Upper lobe of left lung (tissue), 6 donors: Measurements from ENCODE around the gene STKLD1. TPM values are rescaled to one million over a fixed set of nuclear protein-coding genes. Genes with fewer than 3 reads are reported as not detected.

ENCODE experiments used
- ATAC-seq, 2 donors: fragments of 200-7000 bp; cut with Tn5 transposase; one replicate each; pipeline ENCODE4 v1.9.1; 2022; ENCODE audit warnings: mild to moderate bottlenecking in 2 of 2, moderate library complexity in 2 of 2; ENCODE audit not compliant: low FRiP score in 2 of 2
- DNase-seq, 2 donors: peaks; one replicate each; pipeline ENCODE4 v3.0.0-alpha.2; 2019 to 2020
- H3K27ac ChIP-seq, 4 donors: fragments of 200-600 bp; sonication (generic); one replicate each; pipeline ENCODE4 v1.5.1; 2016 to 2019
- H3K27me3 ChIP-seq, 4 donors: fragments of 200-600 bp; sonication (generic); one replicate each; pipeline ENCODE4 v1.5.1; 2017 to 2019
- H3K36me3 ChIP-seq, 4 donors: fragments of 200-600 bp; sonication (generic); one replicate each; pipeline ENCODE4 v1.5.1; 2016 to 2019
- H3K4me1 ChIP-seq, 4 donors: fragments of 200-600 bp; sonication (generic); one replicate each; pipeline ENCODE4 v1.5.1; 2018 to 2019
- H3K4me3 ChIP-seq, 4 donors: fragments of 200-600 bp; sonication (generic); one replicate each; pipeline ENCODE4 v1.5.1; 2017 to 2019; ENCODE audit warnings: mild to moderate bottlenecking in 2 of 4, moderate library complexity in 1 of 4
- H3K9me3 ChIP-seq, 4 donors: fragments of 200-600 bp; sonication (generic); one replicate each; pipeline ENCODE4 v1.5.1; 2018 to 2019
- EP300 ChIP-seq, 4 donors: sonication (generic); formaldehyde crosslinking; IDR thresholded peaks; one replicate each; pipeline ENCODE4 v1.5.1; 2017; ENCODE audit warnings: antibody characterized with exemption in 4 of 4, control low read depth in 2 of 4
- POLR2A ChIP-seq, 4 donors: fragments of 450-650 bp; IDR thresholded peaks; one replicate each; pipeline ENCODE4 v1.5.1; 2016 to 2017; ENCODE audit warnings: antibody characterized with exemption in 4 of 4, mild to moderate bottlenecking in 2 of 4
- POLR2AphosphoS5 ChIP-seq, 2 donors: sonication (generic); formaldehyde crosslinking; IDR thresholded peaks; one replicate each; pipeline ENCODE4 v1.5.1; 2017; ENCODE audit warnings: antibody characterized with exemption in 2 of 2
- whole genome bisulfite sequencing, 2 donors: methylation state at CpG; one replicate each; pipeline ENCODE4 v1.1.5; 2017 to 2018; 5-methylcytosine and 5-hydroxymethylcytosine counted together
- small RNA-seq, 4 donors: library from RNA; depleted of rRNA; stranded (forward); fragments of <200 nt; gene quantifications; one replicate each; pipeline ENCODE3, GENCODE V24; 2016
- total RNA-seq, 6 donors: library from RNA; depleted of rRNA in 4 of 6; stranded (reverse); fragments of >200 nt in 4 of 6; gene quantifications; one replicate each; pipeline versions ENCODE4 v1.1.0 to v1.2.1, GENCODE V29; 2016 to 2021
- TF ChIP-seq, protein P1 (sequence below), 6 experiments: fragments of 450-650 bp in 4 of 6; fragments of 200-600 bp in 2 of 6; sonication (generic) in 2 of 6; IDR thresholded peaks; one replicate each; pipeline ENCODE4 v1.5.1; 2016 to 2019; ENCODE audit warnings: antibody characterized with exemption in 6 of 6
- donor health status: DM: no; HTN: no; CAD: no; lungs with moderate emphysema.
- donor health status: DM: no; HTN: yes; CAD: no; lungs with severe emphysema.

Gene STKLD1
- total RNA-seq, 6 donors from 2014 or later, result 0.59 to 3.1 (median 1.6) TPM; not detected in 2

DNA sequence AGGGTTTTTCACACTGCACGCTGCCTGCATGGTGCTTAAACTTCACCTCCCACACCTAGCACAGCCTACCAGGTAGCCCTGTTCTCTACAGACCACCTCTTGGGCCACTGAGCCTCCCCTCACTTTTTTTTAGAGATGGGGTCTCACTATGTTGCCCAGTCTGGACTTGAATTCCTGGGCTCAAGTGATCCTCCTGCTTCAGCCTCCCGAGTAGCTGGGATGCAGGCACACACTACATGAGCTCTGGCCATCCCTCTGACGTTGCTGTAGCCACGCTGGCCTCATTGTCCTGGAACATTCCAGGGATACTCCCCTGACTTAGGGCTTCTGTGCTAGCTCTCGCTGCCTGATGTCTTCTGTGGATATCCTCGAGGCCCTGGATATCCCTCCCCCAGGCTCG is 76.4 kb downstream of the STKLD1 start:
- TF ChIP-seq, protein P1, sequence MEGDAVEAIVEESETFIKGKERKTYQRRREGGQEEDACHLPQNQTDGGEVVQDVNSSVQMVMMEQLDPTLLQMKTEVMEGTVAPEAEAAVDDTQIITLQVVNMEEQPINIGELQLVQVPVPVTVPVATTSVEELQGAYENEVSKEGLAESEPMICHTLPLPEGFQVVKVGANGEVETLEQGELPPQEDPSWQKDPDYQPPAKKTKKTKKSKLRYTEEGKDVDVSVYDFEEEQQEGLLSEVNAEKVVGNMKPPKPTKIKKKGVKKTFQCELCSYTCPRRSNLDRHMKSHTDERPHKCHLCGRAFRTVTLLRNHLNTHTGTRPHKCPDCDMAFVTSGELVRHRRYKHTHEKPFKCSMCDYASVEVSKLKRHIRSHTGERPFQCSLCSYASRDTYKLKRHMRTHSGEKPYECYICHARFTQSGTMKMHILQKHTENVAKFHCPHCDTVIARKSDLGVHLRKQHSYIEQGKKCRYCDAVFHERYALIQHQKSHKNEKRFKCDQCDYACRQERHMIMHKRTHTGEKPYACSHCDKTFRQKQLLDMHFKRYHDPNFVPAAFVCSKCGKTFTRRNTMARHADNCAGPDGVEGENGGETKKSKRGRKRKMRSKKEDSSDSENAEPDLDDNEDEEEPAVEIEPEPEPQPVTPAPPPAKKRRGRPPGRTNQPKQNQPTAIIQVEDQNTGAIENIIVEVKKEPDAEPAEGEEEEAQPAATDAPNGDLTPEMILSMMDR (IDR thresholded peaks at IDR 0.05), result no peak
- no peak for TF ChIP-seq POLR2A (IDR thresholded peaks at IDR 0.05)
- TF ChIP-seq POLR2AphosphoS5 (IDR thresholded peaks at IDR 0.05), result no peak
- WGBS, 2 donors, result 85 to 100% methylated on average over 4 to 7 of the region's 7 CpGs
- ATAC-seq, result no peak

DNA sequence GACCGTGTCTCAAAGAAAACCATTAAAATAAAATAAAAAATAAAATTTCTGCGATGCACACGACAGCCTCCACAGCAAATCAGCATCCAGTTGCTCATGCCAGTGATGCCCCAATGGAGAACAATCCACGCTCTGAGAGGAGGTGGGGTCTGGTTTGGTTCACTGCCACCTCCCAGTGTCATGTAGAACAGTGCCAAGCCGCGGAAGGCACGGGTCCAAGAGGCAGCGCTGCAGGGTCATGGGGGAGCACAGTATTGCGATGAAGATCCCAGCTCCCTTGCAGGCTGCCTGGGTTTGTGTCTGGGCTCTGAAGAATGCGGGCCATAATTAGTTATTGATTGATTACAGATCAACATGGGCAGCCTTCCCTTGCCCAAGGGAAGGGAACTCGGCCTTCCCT is 77.5 kb downstream of the STKLD1 start:
- H3K4me3 ChIP-seq, result no peak overlapping the region
- no peaks in the 10 kb centered on the region for H3K9me3 ChIP-seq
- TF ChIP-seq POLR2A (IDR thresholded peaks at IDR 0.05) (no peak), POLR2AphosphoS5 (IDR thresholded peaks at IDR 0.05) (no peak), EP300 (IDR thresholded peaks at IDR 0.05) (no peak)
- TF ChIP-seq, protein P1 (IDR thresholded peaks at IDR 0.05), result no peak
- DNase-seq (no peak), ATAC-seq (no peak)
- no peaks in the 10 kb centered on the region for H3K36me3 ChIP-seq
- H3K4me1 ChIP-seq, result peaks cover 0 to 2% (median 0%) of the 10 kb centered on the region in 4 donors
- no peak overlapping the region for H3K27ac ChIP-seq
- H3K27me3 ChIP-seq, result no peaks in the 10 kb centered on the region
- WGBS, 2 donors, result 78 to 82% methylated on average over 11 of the region's 11 CpGs

More for the DNA sequence above, 76.4 kb downstream of the STKLD1 start:
- Histone ChIP-seq H3K9me3 (no peaks in the 10 kb centered on the region), H3K27me3 (no peaks in the 10 kb centered on the region), H3K27ac (no peak overlapping the region), H3K4me1 (no peaks in the 10 kb centered on the region), H3K4me3 (no peak overlapping the region), H3K36me3 (no peaks in the 10 kb centered on the region)
- DNase-seq, result no peak

GRCh38 chr9:133454325-133454724 is 78.2 kb downstream of the STKLD1 start:
- H3K9me3 ChIP-seq, result no peaks in the 10 kb centered on the region
- H3K4me1 ChIP-seq, result peaks cover 4 to 9% (median 5%) of the 10 kb centered on the region in 4 donors
- TF ChIP-seq POLR2A (IDR thresholded peaks at IDR 0.05) (no peak), EP300 (IDR thresholded peaks at IDR 0.05) (no peak), POLR2AphosphoS5 (IDR thresholded peaks at IDR 0.05) (no peak)
- TF ChIP-seq, protein P1 (IDR thresholded peaks at IDR 0.05), result no peak
- 90 to 92% methylated on average over 16 to 19 of the region's 19 CpGs for WGBS, 2 donors
- DNase-seq (no peak), ATAC-seq (no peak)
- no peak overlapping the region for H3K27ac ChIP-seq
- no peaks in the 10 kb centered on the region for H3K36me3 ChIP-seq
- H3K4me3 ChIP-seq, result no peak overlapping the region
- no peaks in the 10 kb centered on the region for H3K27me3 ChIP-seq

DNA sequence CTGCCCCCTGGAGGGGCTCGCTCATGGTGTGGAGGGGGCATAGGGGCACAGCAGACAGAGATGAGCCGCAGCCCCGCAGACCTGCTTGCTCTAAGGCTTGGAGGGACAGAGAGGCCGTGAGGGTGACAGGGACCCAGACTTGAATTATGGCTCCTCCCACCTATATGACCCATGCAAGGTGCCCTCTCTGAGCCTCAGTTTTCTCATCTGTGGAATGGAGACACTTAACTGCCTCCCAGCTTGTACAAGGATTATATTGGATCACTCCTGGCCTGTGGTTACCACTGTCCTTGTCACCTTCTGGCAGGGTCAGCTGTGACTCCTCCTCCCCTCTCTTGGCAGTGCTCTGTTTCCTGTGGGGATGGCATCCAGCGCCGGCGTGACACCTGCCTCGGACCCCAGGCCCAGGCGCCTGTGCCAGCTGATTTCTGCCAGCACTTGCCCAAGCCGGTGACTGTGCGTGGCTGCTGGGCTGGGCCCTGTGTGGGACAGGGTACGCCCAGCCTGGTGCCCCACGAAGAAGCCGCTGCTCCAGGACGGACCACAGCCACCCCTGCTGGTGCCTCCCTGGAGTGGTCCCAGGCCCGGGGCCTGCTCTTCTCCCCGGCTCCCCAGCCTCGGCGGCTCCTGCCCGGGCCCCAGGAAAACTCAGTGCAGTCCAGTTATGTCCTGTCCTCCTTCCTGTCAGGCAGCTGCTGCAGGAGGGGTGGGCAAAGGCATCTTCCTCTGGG is 78.9 kb downstream of the STKLD1 start:
- H3K9me3 ChIP-seq, result no peaks in the 10 kb centered on the region
- H3K4me3 ChIP-seq, result no peak overlapping the region
- no peaks in the 10 kb centered on the region for H3K36me3 ChIP-seq
- DNase-seq (no peak), ATAC-seq (no peak)
- WGBS, 2 donors, result 94 to 96% methylated on average over 4 to 19 of the region's 20 CpGs
- TF ChIP-seq EP300 (IDR thresholded peaks at IDR 0.05) (no peak), POLR2AphosphoS5 (IDR thresholded peaks at IDR 0.05) (no peak), POLR2A (IDR thresholded peaks at IDR 0.05) (no peak)
- TF ChIP-seq, protein P1 (IDR thresholded peaks at IDR 0.05), result no peak
- peaks cover 4 to 10% (median 6%) of the 10 kb centered on the region in 4 donors for H3K4me1 ChIP-seq
- no peak overlapping the region for H3K27ac ChIP-seq
- no peaks in the 10 kb centered on the region for H3K27me3 ChIP-seq

Small RNAs within 50 kb of the gene (small RNA-seq; reads per million reads assigned to genes)
- gene RF00019 (0 reads per million in 4 donors), gene SNORD24 (0 reads per million in 4 donors), gene SNORD36A (0 reads per million in 4 donors), gene SNORD36B (0 reads per million in 4 donors), gene SNORD36C (0 reads per million in 4 donors)

Other genes starting within 250 kb of the STKLD1 start
- 10 to 100 TPM in 5 of 6 donors, 1 to 10 TPM in 1; 9.1 to 71.2 (median 36.0) TPM for gene GBGT1, start 212.5 kb upstream of the STKLD1 start, total RNA-seq
- not detected for gene OBP2B, start 167.1 kb upstream of the STKLD1 start, total RNA-seq
- gene ABO, start 101.2 kb upstream of the STKLD1 start, total RNA-seq, result 10 to 100 TPM in 5 of 6 donors, 1 to 10 TPM in 1; 7.6 to 84.9 (median 35.4) TPM
- gene SURF6, start 40.2 kb upstream of the STKLD1 start, total RNA-seq, result 10 to 100 TPM; 16.6 to 30.4 (median 24.7) TPM
- gene MED22, start 28.2 kb upstream of the STKLD1 start, total RNA-seq, result 10 to 100 TPM; 28.1 to 41.0 (median 30.5) TPM
- 1,000 to 10,000 TPM in 4 of 6 donors, 100 to 1,000 TPM in 2; 840 to 1,613 (median 1,352) TPM for gene RPL7A, start 28.1 kb upstream of the STKLD1 start, total RNA-seq
- gene SURF1, start 19.9 kb upstream of the STKLD1 start, total RNA-seq, result 10 to 100 TPM; 25.1 to 64.8 (median 45.5) TPM
- gene SURF2, start 19.8 kb upstream of the STKLD1 start, total RNA-seq, result 10 to 100 TPM; 18.1 to 31.5 (median 21.7) TPM
- gene SURF4, start 306 bp upstream of the STKLD1 start, total RNA-seq, result 100 to 1,000 TPM in 5 of 6 donors, 10 to 100 TPM in 1; 66.0 to 208 (median 137) TPM
- 10 to 100 TPM; 14.7 to 34.3 (median 23.1) TPM for gene REXO4, start 41.6 kb downstream of the STKLD1 start, total RNA-seq
- gene ADAMTS13, start 46.0 kb downstream of the STKLD1 start, total RNA-seq, result 1 to 10 TPM; 1.4 to 9.4 (median 2.5) TPM
- gene CACFD1, start 83.6 kb downstream of the STKLD1 start, total RNA-seq, result 10 to 100 TPM; 31.1 to 52.8 (median 38.5) TPM
- 10 to 100 TPM in 2 of 6 donors, 1 to 10 TPM in 4; 5.2 to 17.2 (median 7.5) TPM for gene SLC2A6, start 102.7 kb downstream of the STKLD1 start, total RNA-seq
- not detected for gene MYMK, start 148.6 kb downstream of the STKLD1 start, total RNA-seq
- gene ADAMTSL2, start 158.3 kb downstream of the STKLD1 start, total RNA-seq, result 10 to 100 TPM in 4 of 6 donors, 1 to 10 TPM in 2; 1.4 to 34.8 (median 19.2) TPM
- gene FAM163B, start 233.0 kb downstream of the STKLD1 start, total RNA-seq, result not detected